ENCODE data around the gene CD207. TPM values are rescaled to one million over a fixed set of nuclear protein-coding genes. Genes with fewer than 3 reads are reported as not detected.
"Not testable (repeated sequence)": the region's sequence is repeated elsewhere in the genome, so short reads cannot be mapped to it uniquely, and the experiment has no call there.

CD207 gene
- total RNA-seq (2014; rRNA removed): not detected in 2 replicates
- polyA plus RNA-seq (2012): not detected

DNA sequence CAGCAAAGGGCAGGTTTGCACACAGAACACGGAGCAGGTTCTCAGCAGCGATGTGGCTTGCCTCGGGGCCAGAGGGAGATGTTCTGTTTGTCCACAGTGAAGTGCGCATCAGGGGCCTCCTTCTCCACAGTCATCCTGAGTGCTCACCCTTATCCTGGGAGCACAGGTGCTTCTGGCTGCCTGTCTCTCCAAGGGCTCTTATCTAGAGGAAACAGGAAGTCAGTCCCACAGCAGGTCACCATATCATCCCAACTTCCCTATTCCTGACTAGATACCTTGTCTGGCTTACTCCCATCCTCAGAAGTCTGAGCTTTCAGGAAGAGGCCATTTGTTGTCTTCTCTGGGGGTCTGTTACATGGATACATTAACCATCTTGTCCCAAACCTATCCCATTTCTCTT is at the start of gene CD207:
Gene CD207 (minus strand): TSS at position 174 of the 400 bp plus-strand sequence. CDS start 40 bp downstream, at position 134.
- no peak for DNase-seq (ENCODE audit: low read depth)

GRCh38 chr2:70878543-70878942 is 42.9 kb upstream of the CD207 start:
- not testable (repeated sequence) for DNase-seq (ENCODE audit: low read depth)

DNA sequence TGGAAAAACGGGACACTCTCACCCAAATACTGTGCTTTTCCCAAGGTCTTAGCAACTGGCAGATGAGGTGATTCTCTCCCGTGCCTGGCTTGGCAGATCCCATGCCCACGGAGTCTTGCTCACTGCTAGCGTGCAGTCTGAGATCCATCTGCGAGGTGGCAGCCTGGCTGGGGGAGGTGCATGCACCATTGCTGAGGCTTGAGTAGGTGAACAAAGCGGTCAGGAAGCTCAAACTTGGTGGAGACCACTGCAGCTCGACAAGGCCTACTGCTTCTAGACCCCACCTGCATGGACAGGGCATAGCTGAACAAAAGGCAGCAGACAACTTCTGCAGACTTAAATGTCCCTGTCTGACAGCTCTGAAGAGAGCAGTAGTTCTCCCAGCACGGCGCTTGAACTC is 40.5 kb upstream of the CD207 start:
- DNase-seq (ENCODE audit: low read depth): not testable (repeated sequence)

GRCh38 chr2:70873541-70873940 is 37.9 kb upstream of the CD207 start:
- DNase-seq (ENCODE audit: low read depth): no peak

- DNase-seq (ENCODE audit: low read depth): peak; percentile 63
Measured at GRCh38 chr2:70871398-70872211, 36.0 kb upstream of the CD207 start.

DNA sequence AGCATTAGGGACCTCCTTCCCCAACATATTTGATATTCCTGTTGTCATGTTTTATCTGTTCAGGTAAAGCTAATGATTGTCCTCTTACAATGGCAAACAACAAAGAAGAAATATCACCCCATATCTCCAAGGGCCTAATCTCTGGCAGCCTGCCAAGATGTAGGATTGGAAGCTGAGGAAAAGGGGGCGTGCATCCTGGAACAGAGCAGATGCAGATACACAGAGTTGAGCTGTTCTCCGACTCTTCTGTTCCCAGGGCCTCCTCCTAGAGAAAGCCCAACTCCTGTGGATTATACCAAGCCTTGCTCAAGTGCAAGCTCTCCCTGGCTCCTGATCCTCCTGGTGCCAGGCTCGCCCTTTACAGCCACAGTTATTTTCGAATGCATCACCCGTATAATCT is 35.2 kb upstream of the CD207 start:
- DNase-seq (ENCODE audit: low read depth): no peak

DNA sequence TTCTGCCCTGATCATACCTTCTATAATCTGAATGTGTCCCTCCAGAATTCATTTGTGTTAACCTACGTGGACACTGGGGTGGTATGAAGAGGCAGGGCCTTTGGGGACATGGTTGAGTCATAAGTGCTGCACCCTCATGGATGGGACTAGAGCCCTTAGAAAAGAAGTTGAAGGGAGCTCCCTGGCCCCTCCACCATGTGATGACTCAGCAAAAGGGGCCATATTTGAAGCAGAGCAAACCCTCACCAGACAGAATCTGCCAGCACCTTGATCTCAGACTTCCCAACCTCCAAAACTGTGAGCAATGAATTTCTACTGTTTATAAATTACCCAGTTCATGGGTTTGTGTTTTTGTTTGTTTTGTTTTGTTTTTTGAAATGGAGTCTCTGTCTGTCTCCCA is 33.4 kb upstream of the CD207 start:
- no peak for DNase-seq (ENCODE audit: low read depth)

DNA sequence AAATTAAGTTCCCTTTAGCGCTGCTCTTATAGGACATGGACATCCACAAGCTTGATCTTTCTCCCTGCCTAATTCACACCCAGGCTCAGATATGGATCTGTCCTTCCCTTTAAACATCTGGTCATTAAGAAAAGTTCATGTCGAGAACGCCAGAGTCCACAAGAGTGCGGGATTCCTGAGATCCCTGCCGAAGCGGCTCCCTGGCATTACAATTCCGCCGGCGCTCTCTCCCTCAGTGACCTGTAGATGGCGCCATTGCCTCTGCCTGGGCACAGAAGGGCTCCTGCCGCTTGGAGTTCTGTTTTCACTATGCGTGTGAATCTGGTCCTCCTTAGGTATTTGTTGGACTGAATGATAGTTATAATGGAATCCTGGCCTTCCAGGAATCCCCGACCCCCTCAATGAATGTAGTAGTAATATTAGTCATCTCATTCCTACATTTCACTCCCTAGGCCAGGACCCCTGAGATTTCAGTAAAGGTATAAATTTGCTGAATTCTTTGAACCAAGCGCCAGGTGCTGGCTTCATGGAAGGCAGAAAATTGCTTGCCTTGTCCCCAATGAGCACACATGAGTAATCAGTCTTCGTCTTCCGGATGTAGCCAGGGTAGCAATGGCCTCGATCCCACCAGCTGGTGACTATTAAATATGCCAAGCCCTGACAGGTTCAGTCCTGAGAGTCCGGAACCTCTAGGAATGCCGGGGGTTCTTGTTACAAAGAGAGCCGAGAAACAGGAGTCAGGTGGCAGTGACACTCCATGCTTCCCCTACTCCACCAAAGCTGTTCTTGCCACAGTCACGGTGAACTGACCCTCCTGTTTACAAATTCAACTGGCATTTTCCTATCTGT is 26.4 kb upstream of the CD207 start:
- peak; percentile 72 for DNase-seq (ENCODE audit: low read depth)

- DNase-seq (ENCODE audit: low read depth): peak; percentile 9
Measured at GRCh38 chr2:70855667-70856066, 20.1 kb upstream of the CD207 start.

GRCh38 chr2:70854411-70854810 is 18.8 kb upstream of the CD207 start:
- no peak for DNase-seq (ENCODE audit: low read depth)

- no peak for DNase-seq (ENCODE audit: low read depth)
Measured at GRCh38 chr2:70852824-70853223, 17.2 kb upstream of the CD207 start.

DNA sequence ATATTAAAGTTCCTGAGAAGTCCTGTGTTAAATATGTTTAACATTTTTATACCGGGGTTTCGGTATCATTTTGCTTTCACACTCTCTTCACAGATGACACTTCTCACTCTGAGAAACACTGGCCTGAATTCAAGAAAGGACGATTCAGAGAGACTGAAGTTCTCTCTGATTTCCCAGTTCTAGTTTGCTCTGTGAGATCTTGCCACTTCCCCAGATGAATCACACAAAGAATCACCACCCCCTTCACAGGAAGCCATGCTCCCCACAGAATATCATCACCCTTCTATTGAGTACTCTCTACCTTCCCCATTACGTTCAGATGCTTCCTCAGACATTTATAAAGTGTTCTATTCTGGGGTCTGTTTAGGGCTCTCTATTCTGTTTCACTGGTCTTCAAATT is 16.1 kb upstream of the CD207 start:
- DNase-seq (ENCODE audit: low read depth): peak; percentile 3

- peak; percentile 4 for DNase-seq (ENCODE audit: low read depth)
Measured at GRCh38 chr2:70850925-70851324, 15.3 kb upstream of the CD207 start.

DNA sequence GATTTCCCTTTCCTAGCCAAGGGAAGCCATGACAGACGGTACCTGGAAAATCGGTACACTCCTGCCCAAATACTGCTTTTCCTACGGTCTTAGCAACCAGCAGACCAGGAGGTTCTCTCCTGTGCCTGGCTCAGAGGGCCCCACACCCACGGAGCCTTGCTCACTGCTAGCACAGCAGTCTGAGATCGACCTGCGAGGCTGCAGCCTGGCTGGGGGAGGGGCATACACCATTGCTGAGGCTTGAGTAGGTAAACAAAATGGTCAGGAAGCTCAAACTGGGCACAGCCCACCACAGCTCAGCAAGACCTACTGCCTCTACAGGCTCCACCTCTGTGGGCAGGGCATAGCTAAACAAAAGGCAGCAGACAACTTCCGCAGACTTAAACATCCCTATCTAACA is 6.8 kb upstream of the CD207 start:
- DNase-seq (ENCODE audit: low read depth): no peak

DNA sequence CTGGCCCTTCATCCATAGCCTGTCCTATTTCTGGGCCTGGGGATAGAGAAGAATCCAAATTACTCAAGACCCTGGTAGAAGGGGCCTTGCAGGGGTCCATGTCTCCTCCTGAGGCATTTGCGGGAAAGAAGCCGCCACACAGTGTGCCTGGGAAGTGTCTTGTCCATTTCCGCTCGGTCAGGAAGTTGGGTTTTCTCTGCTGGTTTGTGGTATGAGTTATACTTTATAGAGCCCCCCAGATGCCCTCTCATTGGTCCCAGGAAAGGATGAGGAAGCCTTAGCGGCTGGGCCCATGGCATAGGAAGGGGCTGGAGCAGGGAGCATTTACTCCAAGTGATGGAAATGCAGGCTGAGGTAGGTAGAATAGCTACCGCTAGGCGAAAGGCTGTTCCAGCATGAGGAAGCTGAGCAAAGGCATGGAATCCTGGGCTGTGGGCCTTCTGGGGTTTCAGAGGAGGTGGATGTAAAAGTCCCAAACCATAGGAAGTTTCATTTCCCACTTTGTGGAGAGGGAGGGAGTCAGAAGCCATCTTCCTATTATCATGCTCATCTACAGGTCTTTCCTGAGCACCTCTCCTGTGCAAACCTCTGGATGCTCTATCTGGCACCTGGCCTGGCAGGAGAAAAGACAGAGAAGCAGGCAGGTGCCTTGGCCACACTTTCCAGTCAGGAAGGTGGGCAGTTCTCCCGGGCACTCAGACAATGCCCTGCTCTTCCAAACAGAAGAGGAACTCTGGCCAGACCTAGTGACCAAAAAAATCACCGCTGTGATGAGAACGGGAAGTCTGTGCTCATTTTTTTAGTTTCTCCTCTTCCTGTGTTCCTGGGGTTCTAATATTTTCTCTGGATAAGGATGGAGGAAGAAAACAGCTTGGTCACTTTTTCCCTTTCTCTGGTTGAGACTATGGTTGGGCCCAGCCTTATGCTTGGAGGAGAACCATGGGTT is 2.6 kb upstream of the CD207 start:
- no peak for DNase-seq (ENCODE audit: low read depth)

DNA sequence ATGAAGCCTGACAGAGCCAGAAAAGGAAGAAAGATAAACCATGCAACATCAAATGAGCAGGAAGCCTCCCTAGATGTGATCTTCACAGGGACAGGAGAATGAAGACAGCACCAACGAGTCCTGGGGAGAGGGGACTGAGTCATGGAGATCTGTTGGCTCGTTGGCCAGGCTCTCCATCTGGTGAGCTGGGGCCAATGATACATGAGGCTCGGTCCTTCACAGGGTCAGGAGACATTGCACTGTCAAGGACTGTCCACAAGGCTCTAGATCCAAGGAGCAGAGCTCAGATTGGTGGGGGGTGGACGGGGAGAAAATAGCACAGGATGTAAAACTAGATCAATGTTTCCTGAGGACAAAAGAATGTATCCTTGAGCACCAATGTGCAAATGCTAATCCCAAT is 735 bp downstream of the CD207 start:
- no peak for DNase-seq (ENCODE audit: low read depth)

DNA sequence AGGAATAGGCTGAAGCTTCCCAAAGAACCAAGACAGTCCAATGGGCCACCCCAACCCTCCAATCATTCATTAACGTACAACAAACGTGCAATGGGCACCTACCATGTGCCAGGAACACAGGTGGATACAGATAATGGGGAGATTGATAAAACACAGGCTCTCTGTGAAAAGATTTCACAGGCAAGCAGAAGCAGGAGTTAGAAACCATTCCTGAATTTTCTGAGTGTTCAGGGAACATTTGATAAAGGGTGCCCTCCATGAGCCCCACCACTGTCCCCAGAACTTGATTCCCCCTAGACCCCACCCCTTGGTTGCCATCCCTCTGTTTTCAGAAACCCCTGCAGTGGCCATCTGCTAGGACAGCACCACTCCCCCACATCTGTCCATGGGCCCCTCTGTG is 1.5 kb downstream of the CD207 start:
- DNase-seq (ENCODE audit: low read depth): no peak

- DNase-seq (ENCODE audit: low read depth): no peak
Measured at GRCh38 chr2:70833246-70833645, 2.4 kb downstream of the CD207 start.

- no peak for DNase-seq (ENCODE audit: low read depth)
Measured at GRCh38 chr2:70832386-70832785, 3.2 kb downstream of the CD207 start.

- DNase-seq (ENCODE audit: low read depth): no peak
Measured at GRCh38 chr2:70831861-70832260, 3.8 kb downstream of the CD207 start.

DNA sequence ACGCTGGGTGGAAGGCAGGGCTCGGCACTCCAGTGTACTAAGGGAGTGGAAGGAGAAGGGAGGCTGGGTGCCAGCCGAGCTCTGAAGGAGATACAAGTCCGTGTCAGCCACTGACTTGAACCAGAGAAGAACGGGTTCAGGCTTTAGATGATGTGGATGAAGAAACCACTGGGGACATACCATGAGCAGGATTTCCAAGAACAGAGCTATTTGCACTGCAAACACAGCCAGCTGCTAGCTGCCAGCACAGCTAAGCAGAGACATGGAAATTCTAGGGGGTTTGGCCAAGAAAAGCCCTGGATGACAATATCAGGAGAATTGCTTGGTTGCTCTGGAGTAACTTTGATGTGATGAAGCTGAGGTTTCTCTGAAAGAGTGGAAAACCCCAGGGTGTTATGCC is 5.2 kb downstream of the CD207 start:
- DNase-seq (ENCODE audit: low read depth): no peak

- no peak for DNase-seq (ENCODE audit: low read depth)
Measured at GRCh38 chr2:70829916-70830315, 5.7 kb downstream of the CD207 start.
